Naive thymus-derived CD4-positive, alpha-beta T cell (primary cell): ENCODE measurements around the gene LMBR1L. TPM values are rescaled to one million over a fixed set of nuclear protein-coding genes. Genes with fewer than 3 reads are reported as not detected.

Experiments
- ATAC-seq: fragments of 150-1000 bp; cut with Tn5 transposase; 2 replicates; pipeline ENCODE4 v1.10.0; 2021; ENCODE audit warnings: mild to moderate bottlenecking, moderate library complexity
- CTCF ChIA-PET: fragments of 350-600 bp; sonication (Branson Sonifier 250); formaldehyde crosslinking; loops from one replicate; lab custom pipeline; 2021; ENCODE audit warnings: antibody characterized with exemption; lab: Charles Lee
- POLR2A ChIA-PET: fragments of 350-600 bp; sonication (Branson Sonifier 250); formaldehyde crosslinking; loops from one replicate; lab custom pipeline; 2021; ENCODE audit warnings: antibody characterized with exemption, inconsistent platforms; lab: Charles Lee
- DNase-seq, 9 donors: peaks; one replicate each; pipeline versions ENCODE4 v3.0.0 to v3.0.0-alpha.2; 2020 to 2022; ENCODE audit warnings: mixed read lengths in 1 of 9
- H3K27ac ChIP-seq: one replicate; pipeline ENCODE4 v1.7.0; 2013; ENCODE audit warnings: mild to moderate bottlenecking, low read depth, low read length, moderate library complexity
- H3K27me3 ChIP-seq, 2 donors: one replicate each; pipeline ENCODE4 v1.7.0; 2013; ENCODE audit warnings: low read length in 2 of 2, mild to moderate bottlenecking in 2 of 2, moderate library complexity in 2 of 2; ENCODE audit not compliant: control insufficient read depth in 2 of 2, insufficient read depth in 2 of 2
- H3K36me3 ChIP-seq, 3 experiments: 1 replicate in 2 of 3; 2 replicates in 1 of 3; pipeline ENCODE4 v1.7.0; 2013; ENCODE audit warnings: low read length in 3 of 3, mild to moderate bottlenecking in 3 of 3, moderate library complexity in 1 of 3; ENCODE audit not compliant: insufficient read depth in 3 of 3, control insufficient read depth in 2 of 3
- H3K4me1 ChIP-seq, 2 donors: one replicate each; pipeline ENCODE4 v1.7.0; 2013; ENCODE audit warnings: low read length in 2 of 2, mild to moderate bottlenecking in 2 of 2, moderate library complexity in 1 of 2; ENCODE audit not compliant: control insufficient read depth in 2 of 2, insufficient read depth in 2 of 2
- H3K4me3 ChIP-seq: 2 replicates; pipeline ENCODE4 v1.7.0; 2013; ENCODE audit warnings: mild to moderate bottlenecking, low read length
- H3K9me3 ChIP-seq, 3 experiments: 1 replicate in 2 of 3; 2 replicates in 1 of 3; pipeline ENCODE4 v1.7.0; 2013; ENCODE audit warnings: low read length in 3 of 3; ENCODE audit not compliant: control insufficient read depth in 2 of 3
- H3K27ac Mint-ChIP-seq, 9 donors: one replicate each; pipeline ENCODE4 v1.8.0; 2020 to 2022; ENCODE audit warnings: mixed read lengths in 9 of 9, mild to moderate bottlenecking in 8 of 9, moderate library complexity in 5 of 9, inconsistent platforms in 2 of 9
- H3K27me3 Mint-ChIP-seq, 5 donors: one replicate each; pipeline ENCODE4 v1.8.0; 2021 to 2022; ENCODE audit warnings: mixed read lengths in 5 of 5, mild to moderate bottlenecking in 1 of 5
- H3K36me3 Mint-ChIP-seq, 5 donors: one replicate each; pipeline ENCODE4 v1.8.0; 2020 to 2022; ENCODE audit warnings: mixed read lengths in 5 of 5, mild to moderate bottlenecking in 3 of 5, inconsistent platforms in 1 of 5
- H3K4me1 Mint-ChIP-seq, 7 donors: one replicate each; pipeline ENCODE4 v1.8.0; 2020 to 2022; ENCODE audit warnings: mixed read lengths in 7 of 7, mild to moderate bottlenecking in 3 of 7, inconsistent platforms in 1 of 7
- H3K4me3 Mint-ChIP-seq, 10 donors: one replicate each; pipeline ENCODE4 v1.8.0; 2020 to 2022; ENCODE audit warnings: mild to moderate bottlenecking in 10 of 10, mixed read lengths in 10 of 10, moderate library complexity in 6 of 10, inconsistent platforms in 2 of 10
- H3K9me3 Mint-ChIP-seq, 11 donors: one replicate each; pipeline ENCODE4 v1.8.0; 2020 to 2022; ENCODE audit warnings: mixed read lengths in 11 of 11, mild to moderate bottlenecking in 4 of 11, inconsistent platforms in 1 of 11, moderate library complexity in 1 of 11
- intact Hi-C, 2 donors: fragments of 100-400 bp; cut with micrococcal nuclease; formaldehyde crosslinking; loops; one replicate each; pipeline ENCODE4 v1.15.1; 2023
- polyA plus RNA-seq, 2 donors: library from polyadenylated mRNA; unstranded; fragments of 300-500 nt; fragmentation: Illumina TruSeq; gene quantifications; one replicate each; pipeline ENCODE4 v1.2.3, GENCODE V29; 2021
- total RNA-seq, 6 experiments: library from RNA in 5 of 6; stranded (reverse) in 5 of 6; gene quantifications; 1 replicate in 5 of 6; 2 replicates in 1 of 6; pipeline ENCODE4 v1.2.3 and lab custom pipeline; 2021 to 2026

Gene LMBR1L
- total and polyA plus RNA-seq, 7 experiments from 2014 or later, result 40.7 to 328 (median 251) TPM

GRCh38 chr12:49108958-49109404 is 1.7 kb downstream of the LMBR1L start:
- ChIA-PET CTCF (interaction anchor here (0.7 to 3.9 kb wide), 7 partner anchors 11 to 269 kb away, joined by 3 to 18 read pairs (median 9); partner anchors contain the start of gene TUBA1B), POLR2A (interaction anchor here (0.9 to 8.5 kb wide), 7 partner anchors 9 to 80 kb away, joined by 3 to 150 read pairs (median 15); partner anchors contain the start of genes DHH, TUBA1A and TUBA1B)
- Mint-ChIP-seq H3K9me3 (no peaks in the 10 kb centered on the region), H3K4me3 (peak overlapping the region; percentile 95 to 100 (median 98)), H3K4me1 (peaks cover 17 to 56% (median 47%) of the 10 kb centered on the region in 7 donors), H3K27me3 (no peaks in the 10 kb centered on the region), H3K27ac (peak overlapping the region; percentile 93 to 99 (median 99)), H3K36me3 (peaks cover 3 to 10% (median 8%) of the 10 kb centered on the region in 5 donors)
- Histone ChIP-seq H3K27me3 (no peaks in the 10 kb centered on the region), H3K4me3 (peak overlapping the region; percentile 76), H3K9me3 (no peaks in the 10 kb centered on the region), H3K36me3 (peaks cover 0 to 42% (median 0%) of the 10 kb centered on the region in 3 experiments), H3K4me1 (peaks cover 14 to 19% of the 10 kb centered on the region in 2 donors), H3K27ac (peak overlapping the region; percentile 95)
- intact Hi-C loops, result no loop called here
- DNase-seq (no peak), ATAC-seq (no peak)

- H3K36me3 ChIP-seq, result peaks cover 0 to 76% (median 7%) of the 10 kb centered on the region in 3 experiments
- peaks cover 9 to 12% of the 10 kb centered on the region in 2 donors for H3K4me1 ChIP-seq
- Mint-ChIP-seq H3K36me3 (peaks cover 9 to 39% (median 16%) of the 10 kb centered on the region in 5 donors), H3K4me1 (peaks cover 19 to 48% (median 39%) of the 10 kb centered on the region in 7 donors), H3K4me3 (no peak overlapping the region), H3K9me3 (no peaks in the 10 kb centered on the region), H3K27ac (peak overlapping the region in 3 of 9 donors; percentile 36 to 62 (median 51)), H3K27me3 (no peaks in the 10 kb centered on the region)
- intact Hi-C loops, result no loop called here
- DNase-seq, result no peak
- no peak overlapping the region for H3K4me3 ChIP-seq
- no peak for ATAC-seq
- H3K27me3 ChIP-seq, result no peaks in the 10 kb centered on the region
- POLR2A ChIA-PET, result interaction anchor here (0.5 to 1.6 kb wide), 7 partner anchors 19 to 130 kb away, joined by 3 to 10 read pairs (median 3); partner anchors contain the start of gene TUBA1B
- CTCF ChIA-PET, result interaction anchor here (0.8 to 2.6 kb wide), 4 partner anchors 14 to 41 kb away, joined by 3 to 9 read pairs (median 6); no protein-coding TSS in a partner anchor
- no peaks in the 10 kb centered on the region for H3K9me3 ChIP-seq
- no peak overlapping the region for H3K27ac ChIP-seq
These were observed 5.1 kb downstream of the LMBR1L start for GRCh38 chr12:49105504-49106084.

- H3K9me3 Mint-ChIP-seq, result no peaks in the 10 kb centered on the region
- Histone ChIP-seq H3K4me1 (peaks cover 9 to 12% of the 10 kb centered on the region in 2 donors), H3K4me3 (no peak overlapping the region), H3K36me3 (peaks cover 0 to 78% (median 10%) of the 10 kb centered on the region in 3 experiments), H3K9me3 (no peaks in the 10 kb centered on the region), H3K27me3 (no peaks in the 10 kb centered on the region), H3K27ac (no peak overlapping the region)
- ChIA-PET CTCF (interaction anchor here (1.7 to 2.6 kb wide), 3 partner anchors 13 to 40 kb away, joined by 5 to 9 read pairs (median 6); no protein-coding TSS in a partner anchor), POLR2A (interaction anchor here (0.5 to 1.5 kb wide), 3 partner anchors 26 to 69 kb away, joined by 3 to 10 read pairs (median 5); partner anchors contain the start of gene TUBA1B)
- intact Hi-C loops, result no loop called here
- no peak for ATAC-seq
- H3K4me3 Mint-ChIP-seq, result no peak overlapping the region
- H3K36me3 Mint-ChIP-seq, result peaks cover 9 to 44% (median 17%) of the 10 kb centered on the region in 5 donors
- no peaks in the 10 kb centered on the region for H3K27me3 Mint-ChIP-seq
- H3K27ac Mint-ChIP-seq, result no peak overlapping the region
- H3K4me1 Mint-ChIP-seq, result peaks cover 19 to 43% (median 34%) of the 10 kb centered on the region in 7 donors
- no peak for DNase-seq
These were observed 5.8 kb downstream of the LMBR1L start for GRCh38 chr12:49104822-49105221.

- ATAC-seq (no peak), DNase-seq (no peak)
- Mint-ChIP-seq H3K4me1 (peaks cover under 1 to 9% (median 6%) of the 10 kb centered on the region in 7 donors), H3K9me3 (no peaks in the 10 kb centered on the region), H3K27me3 (peaks cover under 1 to 5% (median 3%) of the 10 kb centered on the region in 5 donors), H3K4me3 (no peak overlapping the region), H3K27ac (peak overlapping the region in 1 of 9 donors; percentile 1), H3K36me3 (peaks cover 9 to 45% (median 22%) of the 10 kb centered on the region in 5 donors)
- POLR2A ChIA-PET, result interaction anchor here (0.8 to 4.6 kb wide), 3 partner anchors 9 to 30 kb away, joined by 3 to 41 read pairs (median 17); partner anchors contain the start of genes LMBR1L and TUBA1B
- no peak overlapping the region for H3K27ac ChIP-seq
- CTCF ChIA-PET, result interaction anchor here (2.8 to 5.9 kb wide), 3 partner anchors 13 to 36 kb away, joined by 12 to 41 read pairs (median 30); no protein-coding TSS in a partner anchor
- intact Hi-C loops, result no loop called here
- no peaks in the 10 kb centered on the region for H3K27me3 ChIP-seq
- H3K9me3 ChIP-seq, result no peaks in the 10 kb centered on the region
- no peak overlapping the region for H3K4me3 ChIP-seq
- H3K4me1 ChIP-seq, result no peaks in the 10 kb centered on the region
- peaks cover 10 to 80% (median 12%) of the 10 kb centered on the region in 3 experiments for H3K36me3 ChIP-seq
These were observed 10.3 kb downstream of the LMBR1L start for GRCh38 chr12:49100380-49100779.

- H3K4me3 Mint-ChIP-seq, result no peak overlapping the region
- peak overlapping the region in 1 of 9 donors; percentile 23 for H3K27ac Mint-ChIP-seq
- peaks cover 3 to 43% (median 17%) of the 10 kb centered on the region in 5 donors for H3K36me3 Mint-ChIP-seq
These were observed 11.9 kb downstream of the LMBR1L start for GRCh38 chr12:49098703-49099102.

GRCh38 chr12:49098035-49098451 is 12.6 kb downstream of the LMBR1L start:
- H3K27ac ChIP-seq, result no peak overlapping the region
- Mint-ChIP-seq H3K4me3 (no peak overlapping the region), H3K36me3 (peaks cover 0 to 39% (median 15%) of the 10 kb centered on the region in 5 donors), H3K27me3 (peaks cover 14 to 23% (median 21%) of the 10 kb centered on the region in 5 donors), H3K9me3 (no peaks in the 10 kb centered on the region), H3K4me1 (peaks cover 0 to 22% (median 16%) of the 10 kb centered on the region in 7 donors), H3K27ac (peak overlapping the region in 2 of 9 donors; percentile 23 to 51)
- peaks cover 4 to 6% of the 10 kb centered on the region in 2 donors for H3K27me3 ChIP-seq
- no peak overlapping the region for H3K4me3 ChIP-seq
- H3K36me3 ChIP-seq, result peaks cover 10 to 57% (median 12%) of the 10 kb centered on the region in 3 experiments
- ATAC-seq, result peak; percentile 78
- intact Hi-C loops, result loop anchor here (1.0 kb wide), 3 partner anchors 10 to 34 kb away; partner anchors contain the start of gene LMBR1L (in 1 of the 2)
- POLR2A ChIA-PET, result interaction anchor here (0.6 to 4.6 kb wide), 7 partner anchors 9 to 90 kb away, joined by 3 to 41 read pairs (median 6); partner anchors contain the start of genes KMT2D, LMBR1L, TUBA1A and TUBA1B
- H3K9me3 ChIP-seq, result no peaks in the 10 kb centered on the region
- CTCF ChIA-PET, result interaction anchor here (0.7 to 5.9 kb wide), 11 partner anchors 9 to 137 kb away, joined by 3 to 41 read pairs (median 4); partner anchors contain the start of gene LMBR1L
- peak; percentile 38 to 65 (median 58) for DNase-seq
- H3K4me1 ChIP-seq, result peaks cover 9 to 10% of the 10 kb centered on the region in 2 donors

More at GRCh38 chr12:49098703-49099102, 11.9 kb downstream of the LMBR1L start:
- Mint-ChIP-seq H3K27me3 (peaks cover 10 to 16% (median 15%) of the 10 kb centered on the region in 5 donors), H3K4me1 (peaks cover 0 to 18% (median 12%) of the 10 kb centered on the region in 7 donors), H3K9me3 (no peaks in the 10 kb centered on the region)
- ChIA-PET CTCF (interaction anchor here (0.7 to 5.9 kb wide), 13 partner anchors 11 to 137 kb away, joined by 3 to 41 read pairs (median 4); partner anchors contain the start of genes LMBR1L and TUBA1A), POLR2A (interaction anchor here (0.5 to 4.6 kb wide), 9 partner anchors 9 to 307 kb away, joined by 3 to 41 read pairs (median 4); partner anchors contain the start of genes KMT2D, LMBR1L, TUBA1A and TUBA1B)
- ATAC-seq (no peak), DNase-seq (no peak)
- no peaks in the 10 kb centered on the region for H3K9me3 ChIP-seq
- H3K27me3 ChIP-seq, result peaks cover 0 to 3% of the 10 kb centered on the region in 2 donors
- peaks cover 10 to 63% (median 12%) of the 10 kb centered on the region in 3 experiments for H3K36me3 ChIP-seq
- peaks cover 9 to 10% of the 10 kb centered on the region in 2 donors for H3K4me1 ChIP-seq
- no peak overlapping the region for H3K27ac ChIP-seq
- no peak overlapping the region for H3K4me3 ChIP-seq
- intact Hi-C loops, result loop anchor here (1.0 kb wide), 3 partner anchors 10 to 34 kb away; partner anchors contain the start of gene LMBR1L (in 1 of the 2)
